Airway epithelial cell (primary cell): ENCODE results near the gene PHACTR4. TPM values are rescaled to one million over a fixed set of nuclear protein-coding genes. Genes with fewer than 3 reads are reported as not detected.

Experiments used
- total RNA-seq: library from RNA; depleted of rRNA; stranded (reverse); fragments of >200 nt; gene quantifications from 2 replicates; pipeline ENCODE4 v1.2.3, GENCODE V29; 2015

The PHACTR4 gene
- total RNA-seq = 18.1 and 18.2 TPM in 2 replicates

DNA sequence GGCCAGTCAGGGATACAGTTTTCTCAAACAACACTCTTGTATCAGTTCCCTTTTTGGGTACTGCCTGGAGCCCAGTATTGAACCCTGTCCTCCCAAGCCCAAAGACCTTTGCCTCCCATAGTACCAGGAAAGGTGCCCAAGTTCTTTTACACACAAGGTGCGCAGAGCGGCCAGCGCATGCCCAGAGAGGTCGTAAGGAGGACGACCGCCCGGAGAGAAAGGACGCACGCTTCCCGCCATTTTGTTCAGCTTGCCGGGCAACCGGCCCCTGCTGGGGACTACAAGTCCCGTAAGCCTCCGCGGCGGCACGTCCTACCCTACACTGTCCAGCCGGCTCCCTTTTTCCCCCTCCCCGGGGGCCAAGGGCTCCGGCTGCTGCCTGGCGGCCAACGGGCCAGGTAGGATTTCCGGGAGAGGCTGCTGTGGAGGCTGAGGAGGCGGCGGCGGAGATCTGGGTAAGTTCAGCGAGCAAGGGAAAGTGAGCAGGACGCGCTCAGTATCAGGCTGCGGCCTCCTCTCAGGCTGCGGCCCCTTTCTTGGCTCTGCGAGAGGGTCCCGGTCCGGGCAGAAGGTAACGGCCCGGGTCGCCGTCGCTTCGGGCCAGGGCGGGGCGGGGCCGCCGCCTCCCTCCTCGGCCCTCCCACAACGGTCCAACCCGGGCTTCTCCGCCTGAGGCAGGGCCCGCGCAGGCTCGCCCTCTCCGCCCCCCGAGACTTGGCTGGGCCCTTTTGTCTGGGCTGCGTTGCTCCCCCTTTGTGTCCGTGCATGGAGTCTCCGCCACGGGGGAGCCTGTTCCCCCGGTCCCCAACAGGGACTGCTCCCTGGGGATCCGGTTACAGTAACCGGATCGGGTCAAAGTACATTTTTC lies at the start of gene PHACTR4:
PHACTR4 (plus strand) TSS at position 370 of the 868 bp plus-strand sequence. CDS start 37,708 bp downstream, outside the sequence.

DNA sequence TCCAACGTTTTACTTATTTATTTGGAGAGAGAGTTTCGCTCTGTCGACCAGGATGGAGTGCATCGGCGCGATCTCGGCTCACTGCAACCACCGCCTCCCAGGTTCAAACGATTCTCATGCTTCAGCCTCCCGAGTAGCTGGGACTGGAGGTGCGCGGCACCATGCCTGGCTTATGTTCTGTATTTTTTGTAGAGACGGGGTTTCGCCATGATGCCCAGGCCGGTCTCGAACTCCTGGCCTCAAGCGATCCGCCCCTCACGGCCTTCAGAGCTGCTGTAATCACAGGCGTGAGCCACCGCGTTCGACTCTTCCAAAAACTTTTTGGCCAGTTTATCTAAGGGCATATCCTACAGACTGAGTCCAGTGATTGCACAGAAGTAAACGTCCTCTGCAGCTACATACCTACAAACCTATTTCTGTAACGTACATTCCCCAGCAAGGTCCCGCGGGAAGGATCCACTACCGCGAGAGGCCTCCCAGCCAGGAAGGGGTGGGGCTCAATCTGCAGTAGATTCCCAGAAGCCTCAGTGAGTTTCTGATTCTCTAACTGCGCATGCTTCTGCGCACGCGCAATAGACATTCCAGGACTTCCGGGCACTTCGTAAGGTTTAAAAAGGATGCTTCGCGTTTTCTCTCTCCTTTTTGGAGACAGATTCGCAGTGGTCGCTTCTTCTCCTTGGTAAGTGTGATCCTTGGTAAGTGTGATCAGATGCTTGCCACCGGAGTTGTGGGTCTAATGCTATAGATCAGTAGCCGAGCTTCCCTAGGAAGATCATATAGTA lies 136.1 kb downstream of the PHACTR4 start, which contains the start of gene RCC1:
RCC1 (plus strand) TSS at position 638 of the 782 bp plus-strand sequence. CDS start 23,824 bp downstream, outside the sequence.

Other genes with a start within 250 kb of the PHACTR4 start
- gene PTAFR, start 193.1 kb upstream of the PHACTR4 start, total RNA-seq = 7.2 and 13.1 TPM in 2 replicates
- 56.1 and 61.7 TPM in 2 replicates for gene DNAJC8, start 136.7 kb upstream of the PHACTR4 start, total RNA-seq
- gene ATP5IF1, start 133.6 kb upstream of the PHACTR4 start, total RNA-seq = 401 and 607 TPM in 2 replicates
- gene SESN2, start 110.2 kb upstream of the PHACTR4 start, total RNA-seq = 21.8 and 26.8 TPM in 2 replicates
- 14.4 and 16.6 TPM in 2 replicates for gene MED18, start 40.7 kb upstream of the PHACTR4 start, total RNA-seq
- 56.9 and 70.2 TPM in 2 replicates for gene RCC1, start 136.3 kb downstream of the PHACTR4 start, total RNA-seq
- 16.4 TPM in 2 replicates for gene TRNAU1AP, start 183.3 kb downstream of the PHACTR4 start, total RNA-seq
- gene RAB42, start 222.5 kb downstream of the PHACTR4 start, total RNA-seq = 0.07 and 0.51 TPM in 2 replicates